K562 (cell line): ENCODE results near the gene GCDH. TPM values are rescaled to one million over a fixed set of nuclear protein-coding genes. Genes with fewer than 3 reads are reported as not detected.

Experiments used
- ATAC-seq: fragments of 200-7000 bp; cut with Tn5 transposase; 3 replicates; pipeline ENCODE4 v1.9.1; 2020; ENCODE audit warnings: moderate library complexity
- BruUV-seq: library from RNA; stranded (reverse); fragments of 400-500 nt; replicated peaks from 2 replicates; lab custom pipeline; 2021; lab: Mats Ljungman, UMichigan
- CTCF ChIA-PET: fragments of 300-600 bp; formaldehyde crosslinking; extraction: SDS; loops from one replicate; lab custom pipeline; 2021; ENCODE audit warnings: low intra/inter-chr PET ratio; lab: Yijun Ruan, JAX
- POLR2A ChIA-PET: fragments of 300-600, 350-650 bp; sonication (Branson Sonifier 250); formaldehyde crosslinking; extraction: SDS; loops from one replicate; lab custom pipeline; 2021; ENCODE audit warnings: antibody characterized with exemption, inconsistent platforms; lab: Yijun Ruan, JAX
- DNase-seq, 4 experiments: peaks; one replicate each; pipeline versions ENCODE4 v3.0.0 to v3.0.0-alpha.2; 2011 to 2018; ENCODE audit warnings: low spot score in 3 of 4, mixed read lengths in 3 of 4; ENCODE audit errors: extremely low read depth in 1 of 4
- FAIRE-seq: peaks from 2 replicates; lab custom pipeline; 2011; peaks lifted over from hg19 to GRCh38; lab: Jason Lieb, UNC
- H2AFZ ChIP-seq: 2 replicates; pipeline ENCODE4 v1.6.0; 2011; ENCODE audit warnings: low read depth, low read length, control low read depth, inconsistent platforms
- H3K27ac ChIP-seq: fragments of 200-600 bp; 3 replicates; pipeline ENCODE4 v1.8.0; 2011; ENCODE audit warnings: low read depth, mild to moderate bottlenecking, control low read depth, inconsistent platforms, low read length, moderate library complexity, mixed read lengths; ENCODE audit errors: extremely low read depth
- H3K27me3 ChIP-seq, 2 experiments: fragments of 300-600 bp in 1 of 2; 2 replicates in 1 of 2; 3 replicates in 1 of 2; pipeline versions ENCODE4 v1.6.0 to v1.8.0; 2011; ENCODE audit warnings: inconsistent platforms in 2 of 2, low read length in 2 of 2, mild to moderate bottlenecking in 1 of 2, mixed read lengths in 1 of 2, moderate library complexity in 1 of 2; ENCODE audit not compliant: control insufficient read depth in 2 of 2, insufficient read depth in 2 of 2
- H3K36me3 ChIP-seq: fragments of 300-600 bp; 3 replicates; pipeline ENCODE4 v1.8.0; 2011; ENCODE audit warnings: mild to moderate bottlenecking, low read length, inconsistent platforms; ENCODE audit not compliant: control insufficient read depth, insufficient read depth
- H3K4me1 ChIP-seq, 2 experiments: fragments of 200-600 bp in 1 of 2; replicated peaks in 1 of 2; 2 replicates in 1 of 2; 3 replicates in 1 of 2; pipeline versions ENCODE4 v1.5.1 to v1.8.0; 2011; ENCODE audit warnings: inconsistent platforms in 2 of 2, low read length in 2 of 2, mild to moderate bottlenecking in 1 of 2, mixed read lengths in 1 of 2, moderate library complexity in 1 of 2; ENCODE audit not compliant: control insufficient read depth in 2 of 2, insufficient read depth in 2 of 2
- H3K4me2 ChIP-seq: 2 replicates; pipeline ENCODE4 v1.6.1; 2011; ENCODE audit warnings: low read length, control low read depth, inconsistent platforms, mixed read lengths; ENCODE audit not compliant: insufficient read depth
- H3K4me3 ChIP-seq: fragments of 200-600 bp; sonication (generic), shearing (Covaris generic); 2 replicates; pipeline ENCODE4 v1.5.1; 2016; ENCODE audit warnings: control low read depth, inconsistent platforms
- H3K79me2 ChIP-seq: fragments of 200-600 bp; 3 replicates; pipeline ENCODE4 v1.8.0; 2011; ENCODE audit warnings: low read length, inconsistent platforms; ENCODE audit not compliant: control insufficient read depth, insufficient read depth
- H3K9ac ChIP-seq, 2 experiments: 2 replicates each; pipeline versions ENCODE4 v1.6.0 to v1.6.1; 2011; ENCODE audit warnings: low read depth in 2 of 2, low read length in 2 of 2, control low read depth in 1 of 2, inconsistent platforms in 1 of 2, mild to moderate bottlenecking in 1 of 2, mixed read lengths in 1 of 2; ENCODE audit not compliant: insufficient read depth in 1 of 2
- H3K9me1 ChIP-seq: one replicate; pipeline ENCODE4 v1.6.0; 2011; ENCODE audit warnings: inconsistent platforms, mild to moderate bottlenecking, low read length, moderate library complexity; ENCODE audit not compliant: control insufficient read depth, insufficient read depth
- H3K9me3 ChIP-seq: replicated peaks from 2 replicates; pipeline ENCODE4 v1.5.1; 2011; ENCODE audit warnings: low read depth, low read length, inconsistent platforms; ENCODE audit not compliant: control insufficient read depth, insufficient read depth
- H4K20me1 ChIP-seq: replicated peaks from 2 replicates; pipeline ENCODE4 v1.6.1; 2011; ENCODE audit warnings: low read length, inconsistent platforms, mixed read lengths; ENCODE audit not compliant: control insufficient read depth, insufficient read depth
- NFIC ChIP-seq: fragments of 450-650 bp; IDR thresholded peaks from 2 replicates; pipeline ENCODE4 v1.6.1; 2017; ENCODE audit warnings: mild to moderate bottlenecking, inconsistent platforms
- PBX2 ChIP-seq, 2 experiments: IDR thresholded peaks in 1 of 2; conservative IDR thresholded peaks in 1 of 2; 2 replicates each; pipeline ENCODE4 v1.6.1; 2016; ENCODE audit warnings: low read depth in 2 of 2, mild to moderate bottlenecking in 1 of 2, missing compliant biosample characterization in 1 of 2, missing genetic modification characterization in 1 of 2, moderate library complexity in 1 of 2
- PKNOX1 ChIP-seq: fragments of 450-650 bp; IDR thresholded peaks from 2 replicates; pipeline ENCODE4 v1.6.1; 2016
- VEZF1 ChIP-seq: fragments of 200-800 bp; sonication (Bioruptor generic); IDR thresholded peaks from 2 replicates; pipeline ENCODE4 v1.6.1; 2017; ENCODE audit warnings: missing genetic modification characterization, missing compliant biosample characterization
- YBX1 ChIP-seq: fragments of 450-650 bp; IDR thresholded peaks from 2 replicates; pipeline ENCODE4 v1.7.1; 2016; ENCODE audit warnings: mild to moderate bottlenecking
- ZNF449 ChIP-seq: fragments of 250-450 bp; sonication (Bioruptor Pico); IDR thresholded peaks from 2 replicates; pipeline ENCODE4 v1.8.0; 2022; ENCODE audit warnings: moderate library complexity, mild to moderate bottlenecking, inconsistent platforms
- ZNF57 ChIP-seq: fragments of 450-650 bp; formaldehyde crosslinking; IDR thresholded peaks from 2 replicates; pipeline ENCODE4 v1.4.0; 2020; ENCODE audit warnings: mild to moderate bottlenecking, moderate library complexity
- WGBS: fragments of 100-300 bp; shearing (Covaris generic); methylation state at CpG from one replicate; pipeline ENCODE4 v1.1.6; 2016; ENCODE audit warnings: low coverage, mixed read lengths; ENCODE audit not compliant: insufficient coverage; ENCODE audit errors: missing lambda C conversion rate; 5-methylcytosine and 5-hydroxymethylcytosine counted together
- in situ Hi-C: fragments of 300-500 bp; cut with MboI; formaldehyde crosslinking; loops from 4 replicates; pipeline ENCODE4 v1.15.0; 2018; ENCODE audit warnings: inconsistent platforms, mixed read lengths
- intact Hi-C: fragments of 100-400 bp; cut with micrococcal nuclease; formaldehyde crosslinking; loops from 2 replicates; pipeline ENCODE4 v1.14.2; 2022
- polyA plus RNA-seq, 8 experiments: library from polyadenylated mRNA; depleted of rRNA in 4 of 8; stranded (reverse) in 5 of 8; unstranded in 3 of 8; fragments of >200 nt; fragmentation: Nextera tagmentation in 2 of 8; fragmentation: Illumina TruSeq in 1 of 8; extraction: Ambion mirVana in 2 of 8; extraction: Trizol in 1 of 8; gene quantifications; 2 replicates each; pipeline versions ENCODE4 v1.2.1 to v1.2.3, GENCODE V29; 2011 to 2014; ENCODE audit warnings: inconsistent platforms in 1 of 8, missing spikeins in 1 of 8
- total RNA-seq, 7 experiments: library from RNA; depleted of rRNA in 6 of 7; stranded (reverse); fragments of >200 nt in 6 of 7; fragmentation: Illumina TruSeq in 2 of 7; extraction: Trizol in 2 of 7; gene quantifications; 2 replicates each; pipeline versions ENCODE4 v1.2.1 to v1.2.3, GENCODE V29; 2011 to 2021; ENCODE audit warnings: low replicate concordance in 1 of 7

The GCDH gene
- total and polyA plus RNA-seq, 9 of the 15 experiments (the other 6 are each of a cell fraction or from before 2014, with no cell fraction given) = 2.9 to 50.8 (median 19.1) TPM

- ChIA-PET CTCF (no interaction called here), POLR2A (interaction anchor here (0.7 to 2.3 kb wide), 13 partner anchors 9 to 37 kb away, joined by 3 to 8 read pairs (median 3); partner anchors contain the start of genes GCDH and KLF1)
- in situ Hi-C loops (no loop called here), intact Hi-C loops (no loop called here)
- BruUV-seq = no TSS peak
- DNase-seq = peak in 3 of 4 experiments; percentile 18 to 24 (median 21)
- no peaks in the 10 kb centered on the region for H3K9me1 ChIP-seq
- H3K4me2 ChIP-seq = peak overlapping the region; percentile 34
- H3K27me3 ChIP-seq = no peaks in the 10 kb centered on the region
- H4K20me1 ChIP-seq = no peaks in the 10 kb centered on the region
- peak; percentile 19 for FAIRE-seq
- TF ChIP-seq ZNF57 (CRISPR knock-in tag) = no peak
- TF ChIP-seq VEZF1 (CRISPR knock-in tag) = peak; percentile 16; the same call in 1 of the 2 replicates
- no peak for TF ChIP-seq YBX1
- TF ChIP-seq PKNOX1 = peak; percentile 85
- peak; percentile 57 for TF ChIP-seq NFIC
- TF ChIP-seq ZNF449 (CRISPR knock-in tag) = no peak
- TF ChIP-seq PBX2 (CRISPR knock-in tag; IDR thresholded peaks at IDR 0.05; ENCODE audit: low read depth) = no peak
- peak; percentile 48 for TF ChIP-seq PBX2 (tag; conservative IDR thresholded peaks at IDR 0.05; ENCODE audit: low read depth)
- 27% methylated on average over 22 of the region's 22 CpGs for WGBS
- H2AFZ ChIP-seq = peak overlapping the region; percentile 77
- peaks cover 15 to 25% of the 10 kb centered on the region in 2 experiments for H3K4me1 ChIP-seq
- no peaks in the 10 kb centered on the region for H3K9me3 ChIP-seq
- no peak overlapping the region; the same call in 2 of the 3 replicates for H3K27ac ChIP-seq
- H3K79me2 ChIP-seq = no peaks in the 10 kb centered on the region
- ATAC-seq = peak; percentile 29
- H3K36me3 ChIP-seq = no peaks in the 10 kb centered on the region
- peak overlapping the region; percentile 20 to 86; a peak in 3 of 4 replicates for H3K9ac ChIP-seq
- no peak overlapping the region for H3K4me3 ChIP-seq
Measured at GRCh38 chr19:12913011-12913561, 22.1 kb downstream of the GCDH start.
